OCI-LY3 (cell line): ENCODE data around the gene CERT1.
A peak's percentile ranks its signal among the peaks of the same experiment; 100 is the strongest.

Experiments
- H2AFZ ChIP-seq: fragments of 200-600, 300-600 bp; shearing (Covaris generic); 2 replicates; pipeline ENCODE4 v1.6.0; 2014; ENCODE audit warnings: antibody characterized with exemption, low read depth, low read length
- H3K27ac ChIP-seq: fragments of 200-600, 300-600 bp; sonication (generic); 2 replicates; pipeline ENCODE4 v1.5.1; 2014; ENCODE audit warnings: mild to moderate bottlenecking, low read length, moderate library complexity, mixed read lengths
- H3K27me3 ChIP-seq: fragments of 200-600, 300-600 bp; sonication (generic); 2 replicates; pipeline ENCODE4 v1.6.1; 2014; ENCODE audit warnings: low read depth, low read length, mixed read lengths
- H3K36me3 ChIP-seq: fragments of 200-600, 300-600 bp; sonication (generic); replicated peaks from 2 replicates; pipeline ENCODE3; 2014; ENCODE audit warnings: low read depth, low read length, mixed read lengths
- H3K4me1 ChIP-seq: fragments of 300-600, 200-600 bp; sonication (generic); 2 replicates; pipeline ENCODE4 v1.6.1; 2014; ENCODE audit warnings: low read length, mixed read lengths
- H3K4me2 ChIP-seq: fragments of 200-600, 300-600 bp; sonication (generic); 2 replicates; pipeline ENCODE4 v1.6.1; 2014; ENCODE audit warnings: low read length, mixed read lengths
- H3K4me3 ChIP-seq: fragments of 300-600, 200-600 bp; sonication (generic); 2 replicates; pipeline ENCODE4 v1.5.1; 2014; ENCODE audit warnings: antibody characterized with exemption, mild to moderate bottlenecking, low read length, moderate library complexity
- H3K79me2 ChIP-seq: fragments of 300-600, 200-600 bp; shearing (Covaris generic); 2 replicates; pipeline ENCODE4 v1.6.1; 2014; ENCODE audit warnings: mild to moderate bottlenecking, low read length, mixed read lengths
- H3K9ac ChIP-seq: fragments of 300-600, 200-600 bp; shearing (Covaris generic); 2 replicates; pipeline ENCODE4 v1.6.0; 2014; ENCODE audit warnings: mild to moderate bottlenecking, low read length, moderate library complexity
- H3K9me3 ChIP-seq: fragments of 200-600, 300-600 bp; shearing (Covaris generic); 2 replicates; pipeline ENCODE4 v1.6.1; 2014; ENCODE audit warnings: low read length, mixed read lengths; ENCODE audit not compliant: insufficient read depth
- H4K20me1 ChIP-seq: fragments of 200-600, 300-600 bp; sonication (generic); 2 replicates; pipeline ENCODE4 v1.6.1; 2016; ENCODE audit warnings: low read length, mixed read lengths; ENCODE audit not compliant: insufficient read depth
- CTCF ChIP-seq: fragments of 200-600, 300-600 bp; sonication (generic); IDR thresholded peaks from 2 replicates; pipeline ENCODE4 v1.5.1; 2014; ENCODE audit warnings: antibody characterized with exemption, low read length, low read depth
- EZH2phosphoT487 ChIP-seq: fragments of 200-600 bp; shearing (Covaris generic); IDR thresholded peaks from 2 replicates; pipeline ENCODE4 v1.6.1; 2018; ENCODE audit warnings: antibody characterized with exemption, mixed run types, low read depth

The CERT1 gene

GRCh38 chr5:75374394-75374814, 137.0 kb downstream of the CERT1 start:
- Histone ChIP-seq H3K9ac (no peak overlapping the region), H2AFZ (no peak overlapping the region), H3K27ac (no peak overlapping the region), H3K79me2 (no peaks in the 10 kb centered on the region), H3K4me2 (no peak overlapping the region), H3K27me3 (no peaks in the 10 kb centered on the region), H4K20me1 (no peaks in the 10 kb centered on the region), H3K36me3 (no peaks in the 10 kb centered on the region), H3K9me3 (no peaks in the 10 kb centered on the region), H3K4me1 (no peaks in the 10 kb centered on the region), H3K4me3 (no peak overlapping the region)
- TF ChIP-seq EZH2phosphoT487 (no peak), CTCF (no peak)

- TF ChIP-seq CTCF (no peak), EZH2phosphoT487 (no peak)
- no peaks in the 10 kb centered on the region for H4K20me1 ChIP-seq
- H3K4me2 ChIP-seq, result no peak overlapping the region
- H3K9me3 ChIP-seq, result no peaks in the 10 kb centered on the region
- H3K27ac ChIP-seq, result no peak overlapping the region
- H3K79me2 ChIP-seq, result no peaks in the 10 kb centered on the region
- no peak overlapping the region for H2AFZ ChIP-seq
- H3K9ac ChIP-seq, result no peak overlapping the region
- no peaks in the 10 kb centered on the region for H3K4me1 ChIP-seq
- no peak overlapping the region for H3K4me3 ChIP-seq
- no peaks in the 10 kb centered on the region for H3K27me3 ChIP-seq
- H3K36me3 ChIP-seq, result no peaks in the 10 kb centered on the region
Observed at GRCh38 chr5:75373862-75374261, 137.6 kb downstream of the CERT1 start.

GRCh38 chr5:75368391-75368790, 143.0 kb downstream of the CERT1 start:
- Histone ChIP-seq H3K4me2 (no peak overlapping the region), H3K4me3 (no peak overlapping the region), H2AFZ (no peak overlapping the region), H3K79me2 (no peaks in the 10 kb centered on the region), H3K9me3 (no peaks in the 10 kb centered on the region), H4K20me1 (no peaks in the 10 kb centered on the region), H3K9ac (no peak overlapping the region), H3K27ac (peak overlapping the region; percentile 98; the same call in 1 of the 2 replicates), H3K4me1 (peaks cover 28% of the 10 kb centered on the region), H3K27me3 (no peaks in the 10 kb centered on the region), H3K36me3 (peaks cover 3% of the 10 kb centered on the region)
- TF ChIP-seq EZH2phosphoT487 (no peak), CTCF (no peak)

GRCh38 chr5:75367401-75367800, 144.0 kb downstream of the CERT1 start:
- peak overlapping the region; percentile 53 for H3K4me3 ChIP-seq
- no peaks in the 10 kb centered on the region for H3K9me3 ChIP-seq
- H3K27me3 ChIP-seq, result no peaks in the 10 kb centered on the region
- peak overlapping the region; percentile 78 for H3K4me2 ChIP-seq
- peaks cover 28% of the 10 kb centered on the region for H3K4me1 ChIP-seq
- H3K9ac ChIP-seq, result peak overlapping the region; percentile 59; the same call in 1 of the 2 replicates
- H2AFZ ChIP-seq, result no peak overlapping the region
- no peaks in the 10 kb centered on the region for H3K79me2 ChIP-seq
- H3K36me3 ChIP-seq, result peaks cover 7% of the 10 kb centered on the region
- TF ChIP-seq CTCF (no peak), EZH2phosphoT487 (no peak)
- H4K20me1 ChIP-seq, result no peaks in the 10 kb centered on the region
- H3K27ac ChIP-seq, result peak overlapping the region; percentile 98
